ENCODE measurements around the gene ZNF354C. TPM values are rescaled to one million over a fixed set of nuclear protein-coding genes. Genes with fewer than 3 reads are reported as not detected.

Gene ZNF354C
- total and polyA plus RNA-seq, 9 of the 15 experiments (the other 6 are each of a cell fraction or from before 2014, with no cell fraction given): 0.01 to 0.08 (median 0.03) TPM; not detected in 1

DNA sequence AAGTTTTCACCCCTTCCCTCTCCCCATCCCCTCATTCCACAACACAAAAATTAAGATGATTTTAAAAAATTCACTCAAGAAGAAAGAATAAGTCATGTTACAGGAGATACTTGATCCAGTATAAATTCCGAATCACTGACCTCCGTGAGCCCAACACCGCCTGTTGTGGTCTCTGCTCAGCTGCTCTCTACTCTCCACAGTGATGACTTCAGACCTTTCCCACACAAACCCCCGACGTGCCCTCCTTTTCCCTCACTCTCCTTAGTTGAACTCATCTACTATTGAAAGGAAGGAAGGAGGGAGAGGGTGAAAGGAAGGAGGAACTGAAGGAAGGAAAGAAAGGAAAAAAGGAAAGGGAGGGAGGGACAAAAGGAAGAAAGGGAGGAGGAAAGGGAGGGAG lies 55.1 kb downstream of the ZNF354C start:
- CTCF ChIA-PET (ENCODE audit: low intra/inter-chr PET ratio): no interaction called here

More for the DNA sequence above, 55.1 kb downstream of the ZNF354C start:
- FAIRE-seq (no peak), DNase-seq (ENCODE audit: extremely low read depth in 1 of 4, low spot score in 3 of 4) (no peak), ATAC-seq (no peak)
- POLR2A ChIA-PET: no interaction called here
- H3K79me2 ChIP-seq (ENCODE audit: control insufficient read depth, insufficient read depth, low read length): no peaks in the 10 kb centered on the region
- H3K9me1 ChIP-seq (ENCODE audit: control insufficient read depth, insufficient read depth, low read length): no peaks in the 10 kb centered on the region
- in situ Hi-C loops (cut with MboI): no loop called here
- no peaks in the 10 kb centered on the region for H3K9me3 ChIP-seq (replicated peaks; ENCODE audit: control insufficient read depth, insufficient read depth, low read depth, low read length)
- H3K4me1 ChIP-seq (replicated peaks in 1 of 2; ENCODE audit: control insufficient read depth in 2 of 2, insufficient read depth in 2 of 2, low read length in 2 of 2): no peaks in the 10 kb centered on the region
- no peak overlapping the region for H3K27ac ChIP-seq (ENCODE audit: extremely low read depth, low read depth, low read length)
- WGBS (ENCODE audit: insufficient coverage, low coverage, missing lambda C conversion rate): 0% methylated on average over 3 of the region's 5 CpGs
- intact Hi-C loops (cut with micrococcal nuclease): no loop called here
- H3K4me3 ChIP-seq: no peak overlapping the region
- H3K9ac ChIP-seq (ENCODE audit: insufficient read depth in 1 of 2, low read depth in 2 of 2, low read length in 2 of 2): no peak overlapping the region
- BruUV-seq (replicated peaks): no TSS peak
- no peaks in the 10 kb centered on the region for H3K36me3 ChIP-seq (ENCODE audit: control insufficient read depth, insufficient read depth, low read length)
- no peaks in the 10 kb centered on the region for H4K20me1 ChIP-seq (replicated peaks; ENCODE audit: control insufficient read depth, insufficient read depth, low read length)
- TF ChIP-seq CHCHD3 (CRISPR knock-in tag; IDR thresholded peaks at IDR 0.05) (no peak), U2AF1 (optimal IDR thresholded peaks at IDR 0.05; ENCODE audit: low read depth, low read length) (no peak), RBM14 (IDR thresholded peaks at IDR 0.05; ENCODE audit: borderline replicate concordance, insufficient read depth, low read depth, low read length) (no peak), ZNF436 (CRISPR knock-in tag; IDR thresholded peaks at IDR 0.05) (no peak), ZNF41 (CRISPR knock-in tag; conservative IDR thresholded peaks at IDR 0.05) (no peak), ZBTB7A (IDR thresholded peaks at IDR 0.05; ENCODE audit: borderline replicate concordance, control insufficient read depth, low read depth, low read length) (no peak), ZNF143 (CRISPR knock-in tag; IDR thresholded peaks at IDR 0.05) (no peak), KDM5B (IDR thresholded peaks at IDR 0.05; ENCODE audit: insufficient replicate concordance, low read depth, low read length) (no peak), MCM5 (IDR thresholded peaks at IDR 0.05; ENCODE audit: low read depth) (no peak), ZNF282 (CRISPR knock-in tag; IDR thresholded peaks at IDR 0.05) (no peak), GTF2A2 (tag; IDR thresholded peaks at IDR 0.05) (no peak), NR2C1 (IDR thresholded peaks at IDR 0.05) (no peak), NR2C1 (tag; IDR thresholded peaks at IDR 0.05) (no peak), HNRNPH1 (optimal IDR thresholded peaks at IDR 0.05; ENCODE audit: low read depth, low read length) (no peak), CBX5 (IDR thresholded peaks at IDR 0.05; ENCODE audit: borderline replicate concordance, low read depth) (no peak)
- TF ChIP-seq, protein P1, sequence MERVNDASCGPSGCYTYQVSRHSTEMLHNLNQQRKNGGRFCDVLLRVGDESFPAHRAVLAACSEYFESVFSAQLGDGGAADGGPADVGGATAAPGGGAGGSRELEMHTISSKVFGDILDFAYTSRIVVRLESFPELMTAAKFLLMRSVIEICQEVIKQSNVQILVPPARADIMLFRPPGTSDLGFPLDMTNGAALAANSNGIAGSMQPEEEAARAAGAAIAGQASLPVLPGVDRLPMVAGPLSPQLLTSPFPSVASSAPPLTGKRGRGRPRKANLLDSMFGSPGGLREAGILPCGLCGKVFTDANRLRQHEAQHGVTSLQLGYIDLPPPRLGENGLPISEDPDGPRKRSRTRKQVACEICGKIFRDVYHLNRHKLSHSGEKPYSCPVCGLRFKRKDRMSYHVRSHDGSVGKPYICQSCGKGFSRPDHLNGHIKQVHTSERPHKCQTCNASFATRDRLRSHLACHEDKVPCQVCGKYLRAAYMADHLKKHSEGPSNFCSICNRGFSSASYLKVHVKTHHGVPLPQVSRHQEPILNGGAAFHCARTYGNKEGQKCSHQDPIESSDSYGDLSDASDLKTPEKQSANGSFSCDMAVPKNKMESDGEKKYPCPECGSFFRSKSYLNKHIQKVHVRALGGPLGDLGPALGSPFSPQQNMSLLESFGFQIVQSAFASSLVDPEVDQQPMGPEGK (CRISPR knock-in tag; IDR thresholded peaks at IDR 0.05; ENCODE audit: borderline replicate concordance): no peak
- TF ChIP-seq, protein P2, sequence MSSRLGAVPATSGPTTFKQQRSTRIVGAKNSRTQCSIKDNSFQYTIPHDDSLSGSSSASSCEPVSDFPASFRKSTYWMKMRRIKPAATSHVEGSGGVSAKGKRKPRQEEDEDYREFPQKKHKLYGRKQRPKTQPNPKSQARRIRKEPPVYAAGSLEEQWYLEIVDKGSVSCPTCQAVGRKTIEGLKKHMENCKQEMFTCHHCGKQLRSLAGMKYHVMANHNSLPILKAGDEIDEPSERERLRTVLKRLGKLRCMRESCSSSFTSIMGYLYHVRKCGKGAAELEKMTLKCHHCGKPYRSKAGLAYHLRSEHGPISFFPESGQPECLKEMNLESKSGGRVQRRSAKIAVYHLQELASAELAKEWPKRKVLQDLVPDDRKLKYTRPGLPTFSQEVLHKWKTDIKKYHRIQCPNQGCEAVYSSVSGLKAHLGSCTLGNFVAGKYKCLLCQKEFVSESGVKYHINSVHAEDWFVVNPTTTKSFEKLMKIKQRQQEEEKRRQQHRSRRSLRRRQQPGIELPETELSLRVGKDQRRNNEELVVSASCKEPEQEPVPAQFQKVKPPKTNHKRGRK (tag; IDR thresholded peaks at IDR 0.05): no peak
- TF ChIP-seq, protein P3, sequence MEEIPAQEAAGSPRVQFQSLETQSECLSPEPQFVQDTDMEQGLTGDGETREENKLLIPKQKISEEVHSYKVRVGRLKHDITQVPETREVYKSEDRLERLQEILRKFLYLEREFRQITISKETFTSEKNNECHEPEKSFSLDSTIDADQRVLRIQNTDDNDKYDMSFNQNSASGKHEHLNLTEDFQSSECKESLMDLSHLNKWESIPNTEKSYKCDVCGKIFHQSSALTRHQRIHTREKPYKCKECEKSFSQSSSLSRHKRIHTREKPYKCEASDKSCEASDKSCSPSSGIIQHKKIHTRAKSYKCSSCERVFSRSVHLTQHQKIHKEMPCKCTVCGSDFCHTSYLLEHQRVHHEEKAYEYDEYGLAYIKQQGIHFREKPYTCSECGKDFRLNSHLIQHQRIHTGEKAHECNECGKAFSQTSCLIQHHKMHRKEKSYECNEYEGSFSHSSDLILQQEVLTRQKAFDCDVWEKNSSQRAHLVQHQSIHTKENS (CRISPR knock-in tag; IDR thresholded peaks at IDR 0.05): no peak
- H3K27me3 ChIP-seq (ENCODE audit: control insufficient read depth in 2 of 2, insufficient read depth in 2 of 2, low read length in 2 of 2): peaks cover 0 to 21% of the 10 kb centered on the region in 2 experiments; a peak in 2 of 5 replicates
- H2AFZ ChIP-seq (ENCODE audit: low read depth, low read length): no peak overlapping the region
- H3K4me2 ChIP-seq (ENCODE audit: insufficient read depth, low read length): no peak overlapping the region
